Raji (cell line): Measurements from ENCODE around the gene OTOP2.

Experiments used
- POLR2A ChIP-seq: IDR thresholded peaks from 2 replicates; pipeline ENCODE4 v1.6.1; 2011; ENCODE audit warnings: low read depth, low read length, control low read depth; ENCODE audit not compliant: insufficient read depth

The OTOP2 gene

GRCh38 chr17:74954115-74954514, 30.0 kb downstream of the OTOP2 start:
- TF ChIP-seq POLR2A = no peak

GRCh38 chr17:74954665-74955421, 30.8 kb downstream of the OTOP2 start:
- no peak for TF ChIP-seq POLR2A

DNA sequence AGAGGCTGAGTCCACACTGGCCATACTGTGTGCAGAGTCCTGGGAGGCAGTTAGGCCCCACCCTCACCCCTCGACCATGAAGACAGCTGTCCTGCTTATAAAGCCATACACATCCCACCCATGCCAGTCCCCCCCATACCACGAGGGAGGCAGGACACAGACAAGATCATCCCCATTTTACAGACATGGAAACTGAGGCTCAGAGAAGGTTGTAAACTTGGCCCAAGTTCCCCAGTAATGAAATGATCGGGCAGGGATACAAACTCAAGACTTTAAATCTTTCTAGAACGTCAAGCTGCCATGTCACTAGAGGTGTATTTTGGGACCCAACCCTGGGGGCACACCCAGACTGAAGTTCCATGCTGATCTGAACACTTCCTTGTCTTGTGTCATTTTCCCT, 32.0 kb downstream of the OTOP2 start:
- TF ChIP-seq POLR2A = no peak

DNA sequence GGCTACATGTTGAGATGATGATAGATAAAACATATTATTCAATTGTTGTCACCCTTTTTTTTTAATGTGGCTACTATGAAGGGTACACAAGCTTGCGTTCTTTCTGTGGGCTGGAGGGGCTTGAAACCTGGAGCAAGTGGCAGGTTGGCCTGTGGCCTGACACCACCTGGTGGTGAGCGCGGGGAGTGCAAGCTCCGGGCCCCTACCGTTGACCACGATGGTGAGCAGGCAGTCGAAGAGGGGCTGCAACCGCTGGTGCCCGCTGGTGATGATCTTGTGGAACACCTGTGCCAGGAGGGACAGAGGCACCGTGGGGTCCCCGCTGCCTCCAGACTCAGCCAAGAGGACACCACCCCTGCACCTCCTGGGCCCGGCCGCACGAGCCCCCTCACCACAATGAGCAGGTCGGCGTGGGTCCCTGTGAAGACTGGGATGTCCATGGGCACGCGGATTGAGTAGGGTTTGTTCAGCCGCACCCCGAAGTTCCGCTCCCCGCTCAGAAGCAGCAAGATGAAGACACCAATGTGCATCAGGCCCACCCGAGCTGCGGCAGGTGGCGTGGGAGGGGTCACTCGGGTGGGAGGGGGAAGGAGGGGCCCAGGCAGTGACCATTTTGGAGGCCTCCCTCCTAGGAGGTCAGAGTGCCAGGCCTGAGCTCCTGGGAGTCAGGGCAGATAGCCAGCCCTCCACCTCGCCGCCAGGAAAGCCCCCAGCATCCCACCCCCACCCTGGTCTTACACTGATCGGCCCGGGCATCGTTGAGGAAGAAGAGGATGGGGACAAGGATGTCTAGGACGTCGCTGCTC, 34.1 kb downstream of the OTOP2 start:
- no peak for TF ChIP-seq POLR2A

- no peak for TF ChIP-seq POLR2A
Observed at GRCh38 chr17:74959826-74960515, 35.9 kb downstream of the OTOP2 start.

DNA sequence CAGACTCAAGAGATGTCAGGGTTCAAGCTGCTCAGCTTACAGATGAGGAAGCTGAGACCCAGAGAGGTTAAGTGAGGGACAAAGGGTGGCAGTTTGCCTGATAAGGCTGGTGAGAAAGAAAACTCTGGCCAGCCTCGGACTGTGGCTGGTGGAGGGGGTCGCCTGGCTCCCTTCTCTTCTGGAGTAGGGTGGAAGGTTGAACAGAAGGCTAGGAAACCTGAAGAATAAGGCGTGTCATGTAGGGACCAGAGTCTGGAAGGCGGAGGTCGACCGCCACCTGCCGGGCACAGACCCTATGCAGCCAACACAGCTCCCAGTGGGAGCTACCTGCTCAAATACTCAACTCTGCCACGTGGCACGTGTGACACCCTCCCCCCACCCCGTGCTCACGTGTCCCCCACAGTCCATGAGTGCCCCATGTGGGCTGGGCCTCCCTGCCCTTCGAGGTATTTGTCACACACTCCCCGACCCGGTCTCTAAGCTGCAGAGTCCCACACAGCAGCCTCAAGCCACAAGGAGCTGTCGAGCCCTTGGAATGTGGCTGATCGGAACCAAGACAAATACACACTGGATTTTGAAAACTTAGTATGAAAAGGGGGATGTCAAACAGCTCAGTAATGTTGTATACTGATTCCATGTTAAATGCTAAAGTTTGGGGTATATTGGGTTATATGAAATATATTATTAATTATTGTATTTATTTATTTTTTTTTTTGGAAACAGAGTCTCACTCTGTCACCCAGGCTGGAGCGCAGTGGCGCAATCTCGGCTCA, 36.7 kb downstream of the OTOP2 start:
- no peak for TF ChIP-seq POLR2A

DNA sequence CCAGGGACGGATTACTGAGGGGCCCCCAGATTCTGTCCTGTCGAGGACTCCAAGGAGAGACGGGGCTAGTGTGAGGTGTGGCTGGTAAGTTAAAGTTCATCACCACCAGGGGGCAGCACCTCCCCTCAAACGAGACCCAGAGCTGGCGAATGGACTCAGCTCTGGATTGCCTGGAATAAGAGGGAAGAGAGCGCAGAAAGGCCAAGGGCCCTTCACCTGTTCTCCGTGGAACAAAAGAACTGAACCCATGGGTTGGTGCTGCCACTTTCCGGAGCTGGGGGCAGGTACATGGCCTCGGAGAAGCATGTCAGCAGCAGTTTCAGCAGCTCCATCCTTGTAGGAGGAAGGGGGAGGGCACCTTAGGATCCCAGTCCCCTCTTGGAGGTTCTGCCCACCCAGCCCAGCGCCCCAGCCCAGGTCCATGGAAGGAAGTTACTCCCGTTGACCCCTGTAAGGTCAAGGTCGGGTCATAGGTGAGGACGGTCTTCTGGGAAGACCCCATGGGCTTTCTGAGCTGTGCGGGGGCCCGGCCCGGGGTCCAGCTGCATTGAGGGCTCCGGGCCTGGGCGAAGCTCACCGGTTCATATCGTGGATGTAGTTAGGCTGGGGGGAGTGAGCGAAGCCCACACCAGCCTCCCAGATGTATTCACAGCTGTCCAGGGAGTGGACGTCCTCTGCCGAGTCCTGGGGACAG, 37.7 kb downstream of the OTOP2 start:
- TF ChIP-seq POLR2A = no peak

GRCh38 chr17:74962622-74963394, 38.7 kb downstream of the OTOP2 start:
- TF ChIP-seq POLR2A = no peak

DNA sequence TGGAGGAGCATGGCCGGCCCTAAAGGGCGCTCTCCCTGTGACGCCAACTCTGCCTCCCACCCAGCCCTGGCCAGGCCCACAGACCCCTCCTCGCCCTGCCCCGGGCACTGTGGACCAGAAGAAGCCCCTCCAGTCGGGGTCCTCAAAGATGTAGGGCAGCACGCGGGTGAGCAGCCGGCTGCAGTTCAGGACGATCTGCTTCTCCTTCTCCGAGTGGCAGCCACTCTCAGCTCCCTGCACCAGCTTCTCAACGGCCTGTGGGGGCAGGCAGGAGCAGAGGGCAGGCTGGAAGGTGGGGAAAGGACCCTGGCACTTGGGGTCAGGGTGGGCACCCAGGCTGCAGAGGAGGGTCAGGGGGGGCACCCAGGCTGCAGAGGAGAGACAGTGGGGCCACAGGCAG, 39.6 kb downstream of the OTOP2 start:
- TF ChIP-seq POLR2A = no peak

DNA sequence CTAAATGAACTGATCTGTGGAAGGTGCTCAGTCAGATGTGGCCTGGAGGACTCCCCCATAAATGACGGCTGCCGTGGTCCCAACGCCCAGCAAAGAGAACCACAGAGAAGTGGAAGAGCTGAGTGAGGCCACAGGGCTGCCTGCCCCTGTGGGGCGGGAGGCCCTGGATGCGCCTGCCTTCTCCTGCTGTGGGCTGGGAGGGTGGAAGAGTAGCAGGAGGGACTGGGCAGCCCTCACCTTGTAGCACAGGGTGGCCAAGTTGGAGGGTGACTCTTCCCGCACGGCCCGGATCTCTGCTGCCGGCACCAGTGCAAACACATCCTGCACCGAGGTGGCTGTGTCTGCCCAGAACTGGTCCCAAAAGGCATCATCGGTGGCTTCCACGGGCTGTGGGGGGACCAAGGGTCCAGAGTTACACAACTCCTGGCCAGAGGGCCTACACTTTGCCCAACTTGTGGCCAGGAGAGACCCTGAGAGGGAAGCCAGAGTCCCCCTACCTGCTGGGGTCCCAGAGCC, 40.2 kb downstream of the OTOP2 start:
- no peak for TF ChIP-seq POLR2A

GRCh38 chr17:74964988-74965622, 41.0 kb downstream of the OTOP2 start:
- no peak for TF ChIP-seq POLR2A

GRCh38 chr17:74968361-74968780, 44.3 kb downstream of the OTOP2 start:
- TF ChIP-seq POLR2A = no peak

DNA sequence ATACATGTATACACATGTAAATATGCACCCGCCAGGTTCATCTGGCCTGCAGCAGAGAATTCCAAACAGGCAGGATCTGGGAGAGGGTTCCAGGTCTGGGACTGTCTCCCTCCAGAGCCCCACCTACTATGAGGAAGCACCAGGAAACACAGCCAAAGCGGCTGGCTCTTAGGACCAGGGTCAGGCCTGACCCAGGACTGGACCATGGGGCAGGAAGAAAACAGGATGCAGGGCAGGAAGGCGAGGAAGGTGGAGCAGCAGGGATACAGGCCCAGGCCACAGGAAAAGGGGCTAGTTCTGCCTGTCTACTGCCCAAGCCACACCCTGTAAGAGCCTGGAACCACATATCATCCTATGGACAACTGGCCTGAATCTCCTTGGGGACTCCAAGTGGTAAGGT, 46.3 kb downstream of the OTOP2 start:
- TF ChIP-seq POLR2A = no peak

- no peak for TF ChIP-seq POLR2A
Observed at GRCh38 chr17:74971069-74971841, 47.2 kb downstream of the OTOP2 start.
